ENCODE results near the gene FLT4.

- TF ChIP-seq ZNF274 (IDR thresholded peaks at IDR 0.05; ENCODE audit: low read depth, low read length) = no peak
- no peak for TF ChIP-seq YY1 (IDR thresholded peaks at IDR 0.05; ENCODE audit: insufficient read depth, insufficient read length)
These were observed 49.3 kb downstream of the FLT4 start for GRCh38 chr5:180599981-180600553.

Measured in NT2/D1 (cell line).